ENCODE results near the gene CAPN10.

CAPN10 gene

DNA sequence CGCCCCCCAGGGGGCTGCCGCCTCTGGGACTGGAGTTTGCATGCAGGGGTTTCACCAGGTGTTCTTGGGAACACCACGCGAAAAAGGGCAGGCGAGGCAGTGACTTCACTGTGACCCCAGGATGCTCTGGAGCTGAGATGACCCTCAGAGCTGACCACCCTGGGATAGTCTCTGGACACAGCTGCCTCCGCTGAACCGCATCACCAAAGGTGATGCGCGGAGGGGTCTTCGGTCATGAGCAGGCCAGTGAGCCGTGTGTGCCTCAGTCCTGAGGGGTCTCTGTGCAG is 56.2 kb downstream of the CAPN10 start:
- no peak for DNase-seq

DNA sequence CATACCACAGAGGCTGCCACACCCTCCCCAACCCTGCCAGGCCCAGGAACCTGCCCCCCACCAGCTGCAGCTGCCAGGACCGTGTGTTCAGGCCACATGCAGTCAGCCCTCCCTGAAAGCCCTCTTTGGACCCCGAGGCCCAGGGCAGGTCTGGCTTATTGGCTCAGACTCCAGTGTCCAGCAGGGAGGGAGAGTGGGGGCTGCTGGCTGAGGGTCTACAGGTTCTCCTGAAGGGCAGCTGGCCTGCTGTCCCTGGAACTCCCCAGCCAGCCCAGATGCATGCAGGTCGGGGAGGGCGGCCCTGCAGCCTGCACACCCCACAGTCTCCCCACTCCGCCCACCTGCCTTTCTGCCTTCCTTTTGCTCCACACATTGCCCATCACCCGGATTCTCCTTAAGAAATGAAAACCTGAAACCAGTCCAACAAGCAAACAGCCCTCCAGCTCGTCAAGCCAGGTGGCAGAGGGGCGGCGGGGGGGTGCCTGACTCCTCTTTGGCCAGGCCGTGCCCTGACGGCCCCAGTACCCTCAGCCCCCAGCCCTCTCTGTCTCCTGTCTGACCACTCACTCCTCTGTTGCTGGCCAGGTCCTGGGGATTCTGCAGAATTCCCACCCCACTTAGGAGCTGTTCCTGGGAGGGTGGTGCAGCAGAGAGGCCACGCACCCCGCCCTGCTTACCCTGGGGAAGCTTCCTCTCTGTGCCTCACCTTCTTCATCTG is 56.7 kb downstream of the CAPN10 start:
- DNase-seq, result no peak

DNA sequence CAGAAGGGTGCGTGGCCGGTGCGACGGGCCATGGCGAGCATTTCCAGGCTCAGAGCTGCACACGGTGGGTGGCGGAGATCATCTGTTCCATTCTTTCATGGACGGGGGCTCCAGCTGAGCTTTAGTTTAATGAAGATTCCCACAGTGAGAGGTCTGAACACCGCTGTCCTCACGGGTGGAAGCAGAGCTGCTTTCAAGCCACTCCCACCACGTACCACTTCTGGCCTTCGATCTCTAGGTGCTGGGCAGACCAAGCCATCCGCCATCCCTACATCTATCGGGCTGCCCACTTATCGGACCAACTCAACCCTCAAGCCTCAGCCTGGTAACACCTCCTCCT is 57.2 kb downstream of the CAPN10 start:
- no peak for DNase-seq

DNA sequence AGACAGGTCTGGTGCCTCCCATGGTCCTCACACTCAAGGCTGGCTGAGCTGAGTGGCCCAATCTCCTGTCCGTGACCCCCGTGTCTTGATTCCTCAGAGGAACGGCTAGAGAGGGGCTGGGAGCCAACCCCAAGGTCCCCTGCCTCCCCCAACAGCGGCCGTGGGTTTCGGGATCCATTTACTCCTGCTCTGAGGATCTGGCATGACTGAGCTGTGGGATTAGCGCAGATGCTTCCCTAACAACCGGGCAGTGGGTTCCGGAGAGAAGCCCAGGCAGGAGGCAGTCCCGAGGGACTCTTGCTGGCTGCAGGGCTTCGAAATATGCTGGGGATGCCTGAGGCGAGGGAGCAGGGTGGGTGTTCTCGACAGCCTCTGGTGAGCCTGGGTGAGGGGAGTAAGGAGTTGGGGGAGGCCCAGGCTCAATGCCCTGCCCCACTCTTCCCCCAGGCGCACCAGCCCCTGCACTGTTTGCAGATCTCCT is 57.7 kb downstream of the CAPN10 start:
- no peak for DNase-seq

DNA sequence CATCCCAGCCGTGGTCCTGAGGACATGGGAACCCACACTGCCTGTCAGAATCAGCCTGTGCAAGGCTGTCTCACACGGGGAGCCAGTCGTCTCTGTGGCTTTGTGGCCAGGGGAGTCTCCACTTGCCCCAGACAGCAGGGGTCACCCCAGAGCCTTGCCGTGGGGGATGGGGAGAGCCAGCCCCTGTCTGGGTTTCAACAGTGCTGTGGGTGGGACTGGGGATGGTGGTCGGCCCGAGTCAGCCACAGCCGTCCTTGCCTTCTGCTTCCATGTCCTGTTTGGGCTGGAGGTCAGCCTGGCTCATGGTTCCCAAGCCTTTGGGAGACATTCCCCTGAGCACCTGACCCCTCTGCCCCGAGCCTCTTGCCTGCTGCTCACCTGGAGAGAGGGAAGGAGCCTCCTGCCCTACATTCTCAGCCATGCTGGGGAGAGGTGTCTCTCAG is 58.3 kb downstream of the CAPN10 start:
- DNase-seq, result no peak

DNA sequence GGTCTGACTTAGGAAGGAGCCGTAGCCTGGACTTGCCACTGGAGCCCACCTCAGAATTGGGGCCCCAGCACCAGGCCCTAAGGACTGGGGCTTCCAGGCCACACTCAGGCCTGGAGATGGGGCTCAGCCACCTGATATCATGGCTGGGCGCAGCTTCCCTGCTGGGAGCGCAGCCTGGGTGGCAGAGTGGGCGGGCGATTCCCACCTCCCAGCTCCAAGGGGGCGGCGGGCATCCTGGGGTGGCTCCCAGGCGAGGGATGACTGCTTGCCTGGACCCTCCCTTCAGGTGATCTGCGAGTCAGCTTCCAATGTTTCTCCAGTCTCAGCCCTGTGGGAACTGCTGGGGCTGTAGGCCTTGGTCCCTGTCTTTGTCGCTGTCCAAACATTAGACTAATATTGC is 58.8 kb downstream of the CAPN10 start:
- DNase-seq, result no peak

DNA sequence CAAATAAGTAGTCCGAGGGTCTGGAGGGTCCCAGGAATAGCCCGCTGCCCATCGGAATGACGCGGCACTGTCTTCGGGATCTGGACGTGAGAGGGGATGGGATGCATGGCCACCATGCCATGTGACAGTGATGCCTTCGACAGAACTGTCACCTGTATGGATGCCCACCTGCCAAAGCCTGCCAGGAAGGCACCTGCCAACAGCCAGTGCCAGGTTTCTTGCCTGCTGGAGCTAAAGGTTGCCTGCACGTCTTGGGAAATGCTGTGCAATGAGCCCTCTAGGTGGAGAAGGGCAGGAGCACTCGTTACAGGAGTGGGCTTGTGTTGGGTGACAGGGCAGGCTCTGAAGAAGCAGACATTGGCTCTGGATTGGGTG is 59.3 kb downstream of the CAPN10 start:
- no peak for DNase-seq

DNA sequence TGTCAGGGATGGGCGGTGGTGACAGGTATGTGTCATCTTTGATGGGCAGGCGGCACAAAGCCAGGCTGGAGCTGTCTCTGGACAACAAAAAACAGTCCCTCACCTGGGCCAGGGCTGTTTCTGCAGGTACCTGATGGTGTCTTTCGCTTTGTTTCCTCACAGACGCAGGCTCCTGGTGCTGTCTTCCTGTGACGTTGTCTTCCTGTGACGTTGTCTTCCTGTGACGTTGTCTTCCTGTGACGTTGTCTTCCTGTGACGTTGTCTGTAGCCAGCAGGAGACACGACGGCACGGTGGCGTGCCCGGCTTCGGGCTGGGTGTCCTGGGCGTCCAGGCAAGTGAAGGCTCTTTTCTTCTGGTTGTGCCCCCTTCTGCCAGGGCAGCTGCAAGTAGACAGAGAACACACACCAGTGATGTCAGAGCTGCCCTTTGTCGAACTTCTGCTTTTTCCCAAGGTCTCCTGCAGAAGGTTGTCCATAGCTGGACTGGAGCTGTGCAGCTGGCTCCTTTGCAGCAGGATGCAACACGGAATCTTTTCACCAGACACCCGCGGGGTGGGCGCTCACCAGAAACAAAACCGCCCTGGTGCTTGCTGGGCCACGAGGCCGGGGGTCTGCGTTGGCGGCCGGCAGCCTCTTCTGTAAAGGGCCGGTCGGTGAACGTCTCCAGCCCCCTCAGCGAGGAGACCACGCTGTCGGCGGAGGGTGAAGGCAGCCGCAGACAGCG is 59.8 kb downstream of the CAPN10 start:
- no peak for DNase-seq

DNA sequence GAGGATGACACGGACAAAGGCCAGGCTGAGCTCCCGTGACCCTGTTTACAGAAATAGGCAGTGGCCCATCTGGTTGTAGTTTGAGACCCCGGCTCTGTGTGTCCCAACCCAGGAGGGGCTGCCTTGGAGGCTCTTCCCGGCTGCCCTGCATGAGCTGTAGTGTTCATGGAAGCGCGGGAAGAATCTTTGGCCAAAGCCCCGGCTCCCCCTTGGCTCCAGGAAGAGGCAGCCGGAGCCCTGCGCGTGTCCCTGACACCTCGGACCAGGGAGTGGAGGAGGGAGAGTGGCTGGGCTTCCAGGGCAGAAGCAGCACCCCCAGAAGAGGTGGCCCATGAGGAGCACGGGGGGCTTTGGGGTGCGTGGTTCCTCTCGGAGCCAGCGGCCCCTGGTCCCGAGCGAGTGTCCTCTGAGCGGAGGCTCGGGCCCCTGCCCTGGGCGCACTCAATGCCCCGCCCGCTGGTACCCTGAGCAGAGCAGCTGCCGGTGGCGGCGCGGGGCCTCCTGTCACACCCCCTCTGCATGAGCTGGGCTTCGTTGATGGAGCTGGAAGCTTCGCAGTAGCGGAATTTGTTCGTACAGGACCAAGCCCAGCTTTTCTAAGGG is 60.5 kb downstream of the CAPN10 start:
- DNase-seq, result no peak

DNA sequence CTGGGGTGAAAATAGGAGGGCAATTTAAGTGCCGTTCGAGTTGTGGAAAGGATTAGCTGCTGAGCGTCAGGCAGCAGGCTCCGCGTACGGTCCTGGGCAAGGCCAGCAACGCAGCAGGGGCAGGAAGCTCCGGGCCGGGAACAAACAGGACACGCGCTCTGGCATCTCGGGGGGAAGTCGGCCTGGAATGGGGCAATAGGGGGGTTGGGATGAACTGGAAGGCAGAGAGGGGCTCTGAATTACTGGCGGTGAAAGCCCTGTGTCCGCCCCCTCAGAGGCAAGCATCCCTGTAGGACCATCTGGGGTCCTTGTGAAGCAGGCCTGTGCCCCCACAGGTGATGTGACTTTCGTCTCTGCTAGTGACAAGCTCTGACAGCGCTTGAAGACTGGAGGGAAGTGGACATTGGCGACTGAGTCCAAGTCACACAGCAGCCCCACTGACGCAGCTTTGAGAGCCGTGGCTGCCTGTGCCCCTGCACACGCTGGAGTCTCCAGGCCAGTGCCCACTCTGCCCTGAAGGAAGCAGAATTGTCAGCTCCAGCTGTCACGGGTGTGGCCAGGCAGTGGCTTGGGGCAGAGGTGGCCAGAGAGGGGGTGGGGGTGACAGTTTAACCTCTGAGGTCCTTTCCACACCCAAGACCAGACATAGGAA is 61.1 kb downstream of the CAPN10 start:
- no peak for DNase-seq

DNA sequence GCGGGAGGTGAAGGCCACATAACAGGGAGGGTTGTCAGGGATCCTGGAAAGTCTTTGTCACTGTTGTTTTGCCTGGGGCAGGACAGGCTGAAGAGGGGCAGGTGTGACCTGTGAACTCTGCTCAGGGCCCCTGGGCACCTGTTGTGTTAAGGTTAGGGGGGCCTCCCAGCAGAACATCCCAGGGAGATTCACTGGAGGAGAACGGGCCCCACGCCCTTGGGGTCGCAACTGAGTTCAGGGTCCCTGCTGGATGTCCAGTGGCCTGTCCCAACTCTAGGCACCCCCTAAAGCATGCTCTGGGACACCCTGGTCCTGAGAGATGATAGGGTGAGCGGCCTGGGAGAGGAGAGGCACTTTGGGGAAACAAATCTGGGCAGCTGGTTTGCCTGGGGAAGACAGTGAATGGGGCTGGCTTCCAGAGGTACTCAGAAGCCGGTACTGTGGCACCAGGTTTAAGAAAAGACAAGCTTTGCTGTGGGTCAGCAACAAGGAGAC is 61.7 kb downstream of the CAPN10 start:
- DNase-seq, result no peak
